Loucy (cell line): ENCODE data around the gene FAM90A1.
"Not testable (repeated sequence)": the region's sequence is repeated elsewhere in the genome, so short reads cannot be mapped to it uniquely, and the experiment has no call there.

Experiments used
- CTCF ChIP-seq: fragments of 200-600 bp; sonication (generic); conservative IDR thresholded peaks from 2 replicates; pipeline ENCODE4 v1.5.1; 2014; ENCODE audit warnings: mild to moderate bottlenecking, antibody characterized with exemption, low read length
- EZH2phosphoT487 ChIP-seq: fragments of 200-600 bp; IDR thresholded peaks from 2 replicates; pipeline ENCODE4 v1.6.1; 2018; ENCODE audit warnings: antibody characterized with exemption, mild to moderate bottlenecking, moderate library complexity, borderline replicate concordance

- TF ChIP-seq CTCF, EZH2phosphoT487: not testable (repeated sequence)
Measured at GRCh38 chr12:8251616-8252015, 24.2 kb upstream of the FAM90A1 start.
